ENCODE data around the gene AGT. TPM values are rescaled to one million over a fixed set of nuclear protein-coding genes. Genes with fewer than 3 reads are reported as not detected.

The AGT gene
- polyA plus RNA-seq: 10 to 100 TPM in 1 of 3 donors, 1 to 10 TPM in 2; 7.5 to 21.5 (median 7.6) TPM

DNA sequence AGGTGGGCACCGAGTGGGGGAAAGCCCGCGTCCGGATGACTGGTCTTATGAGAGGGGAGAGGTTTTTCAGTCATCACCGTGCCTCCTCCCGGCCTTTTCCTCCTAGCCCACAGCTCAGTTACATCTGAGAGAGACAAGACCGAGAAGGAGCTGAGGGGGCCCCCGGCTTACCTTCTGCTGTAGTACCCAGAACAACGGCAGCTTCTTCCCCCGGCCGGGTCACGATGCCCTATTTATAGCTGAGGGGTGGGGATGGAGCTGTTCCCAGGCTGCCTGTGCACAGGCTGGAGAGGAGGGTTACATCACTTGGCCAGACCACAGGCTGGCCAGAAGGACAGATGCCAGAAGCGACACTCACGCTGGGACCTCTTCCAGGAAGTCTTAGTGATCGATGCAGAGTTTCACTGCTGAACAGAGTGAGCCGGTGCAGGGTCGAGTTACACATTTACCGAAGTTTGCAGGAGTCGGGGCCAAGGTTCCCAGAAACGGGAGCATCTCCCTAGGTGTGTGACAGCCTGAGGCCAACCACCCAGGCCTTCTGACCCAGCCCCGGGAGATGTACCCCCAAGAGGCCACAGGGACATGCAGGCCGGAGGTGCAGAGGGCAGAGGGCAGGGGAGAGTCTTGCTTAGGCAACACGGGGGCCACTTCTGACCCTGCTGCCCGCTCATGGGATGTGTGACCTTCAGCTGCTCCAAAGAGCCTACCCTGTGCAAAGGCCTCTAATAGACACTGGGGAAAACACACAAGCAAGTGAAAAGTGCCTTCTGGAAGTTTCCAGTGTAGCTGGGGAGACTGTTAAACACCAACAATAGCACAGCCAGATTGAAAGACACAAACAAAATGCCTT is at the start of gene AGT:
Gene AGT, minus strand, starts transcription at position 208 of the 850 bp plus-strand sequence. CDS start 3,299 bp downstream, outside the sequence.
- no peak within 1 kb of the TSS for H3K27ac ChIP-seq (ENCODE audit: low read depth, low read length)
- 21 to 41% (median 26%) methylated on average over 24 of the region's 24 CpGs for WGBS, 3 donors

GRCh38 chr1:230761443-230762167 is 47.7 kb upstream of the AGT start:
- WGBS, 3 donors: 84 to 85% (median 84%) methylated on average over 8 of the region's 8 CpGs
- no peak overlapping the region for H3K27ac ChIP-seq (ENCODE audit: low read depth, low read length)

DNA sequence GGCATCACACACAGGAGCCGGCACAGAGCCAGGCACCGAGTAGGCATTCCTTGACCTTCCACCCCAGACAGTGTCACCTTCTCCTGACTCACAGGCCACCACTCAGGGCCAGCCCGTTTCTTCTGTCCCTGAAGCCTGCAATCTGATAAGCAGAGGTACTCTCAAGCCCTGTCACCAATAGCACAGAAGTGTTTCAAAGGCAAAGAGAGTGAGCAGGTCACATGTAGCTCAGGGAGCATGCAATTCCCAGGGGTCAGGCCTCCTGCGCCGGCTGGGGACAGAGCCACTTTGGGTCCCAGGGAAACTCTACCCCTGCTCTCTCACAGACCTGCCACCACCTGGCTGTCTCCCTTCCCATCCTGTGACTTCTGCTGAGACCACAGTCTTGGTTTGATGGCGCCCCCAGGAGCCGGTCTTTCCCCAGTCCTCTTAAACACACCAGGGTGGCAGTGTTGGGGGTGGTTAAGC is 46.5 kb upstream of the AGT start:
- WGBS, 3 donors: 69 to 78% (median 75%) methylated on average over 7 of the region's 7 CpGs
- H3K27ac ChIP-seq (ENCODE audit: low read depth, low read length): no peak overlapping the region

GRCh38 chr1:230759369-230760065 is 45.6 kb upstream of the AGT start:
- no peak overlapping the region for H3K27ac ChIP-seq (ENCODE audit: low read depth, low read length)
- WGBS, 3 donors: 80 to 93% (median 82%) methylated on average over 7 of the region's 7 CpGs

DNA sequence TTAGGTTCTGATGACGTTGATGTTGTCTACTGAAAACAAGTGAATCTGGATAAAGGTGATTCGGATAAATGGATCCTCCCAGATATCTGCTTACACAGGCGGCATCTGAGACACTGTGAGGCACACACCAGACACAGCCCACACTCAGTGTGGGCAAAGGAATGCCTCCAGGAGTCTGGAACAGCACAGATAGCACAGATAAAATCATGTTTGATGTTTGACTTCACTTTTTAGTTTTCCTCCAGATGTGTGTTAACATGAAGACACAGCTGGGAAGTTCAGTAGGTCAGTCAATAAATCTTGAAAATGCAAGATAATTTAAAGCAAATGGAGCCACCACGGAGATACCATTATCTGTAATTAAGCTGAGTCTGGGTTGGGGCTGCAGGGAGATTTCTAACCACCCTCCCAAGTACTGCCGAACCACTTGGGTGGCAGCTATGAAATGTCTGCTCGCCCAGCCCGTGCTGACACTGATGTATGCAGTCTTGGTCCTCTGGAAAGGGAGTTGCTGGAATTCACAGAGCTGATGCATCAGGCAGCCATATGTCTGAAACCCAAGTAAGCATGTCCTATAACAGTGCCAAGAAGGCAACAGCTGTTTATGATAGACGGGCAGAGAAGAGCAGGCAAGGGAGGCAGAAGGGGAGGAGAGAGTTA is 44.9 kb upstream of the AGT start:
- H3K27ac ChIP-seq (ENCODE audit: low read depth, low read length): no peak overlapping the region
- 50 to 72% (median 60%) methylated on average over 8 of the region's 8 CpGs for WGBS, 3 donors

DNA sequence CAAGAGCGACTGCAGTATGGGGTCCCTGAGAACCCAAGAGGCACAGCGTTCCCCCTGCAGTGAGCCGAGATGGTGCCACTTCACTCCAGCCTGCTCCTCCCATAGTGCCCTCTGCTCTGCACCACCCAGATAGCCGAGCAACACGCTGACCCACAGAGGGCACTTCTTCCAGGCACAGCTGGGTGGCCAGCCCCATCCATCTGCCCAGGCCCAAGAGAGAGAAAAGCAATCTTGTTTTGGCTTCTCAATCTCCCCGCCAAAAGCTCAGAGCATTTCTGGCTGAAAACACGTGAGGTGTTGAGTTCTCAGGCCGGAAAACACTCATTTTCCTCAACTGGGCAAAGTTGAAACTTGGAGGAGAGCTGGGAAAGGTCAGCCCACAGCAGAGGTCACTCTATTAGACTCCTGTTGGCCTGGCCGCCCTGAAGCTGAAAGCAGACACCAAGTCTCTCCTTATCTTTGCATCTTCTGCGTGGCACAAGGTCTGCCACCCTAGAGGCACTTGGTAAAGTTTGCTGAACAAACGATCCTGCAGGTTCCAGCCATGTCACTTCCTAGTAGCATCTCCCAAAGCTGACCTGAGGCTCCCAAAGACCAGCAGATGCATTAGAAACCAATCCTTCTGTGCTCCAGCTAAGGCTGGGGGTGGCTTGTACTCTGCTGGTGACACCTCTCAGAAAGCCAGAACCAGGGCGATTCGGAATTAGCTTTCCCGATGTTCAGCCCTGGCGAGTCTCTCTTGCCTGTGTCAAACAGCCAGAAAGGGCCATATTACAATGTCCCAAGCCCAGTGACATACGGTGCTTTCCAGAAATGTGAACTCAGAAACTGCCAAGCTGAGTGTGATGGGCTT is 44.2 kb upstream of the AGT start:
- 84 to 89% (median 88%) methylated on average over 16 of the region's 16 CpGs for WGBS, 3 donors

GRCh38 chr1:230754796-230755195 is 40.9 kb upstream of the AGT start:
- WGBS, 3 donors: 56 to 74% (median 71%) methylated on average over 3 of the region's 3 CpGs
- no peak overlapping the region for H3K27ac ChIP-seq (ENCODE audit: low read depth, low read length)

More for the DNA sequence above, 44.2 kb upstream of the AGT start:
- no peak overlapping the region for H3K27ac ChIP-seq (ENCODE audit: low read depth, low read length)

DNA sequence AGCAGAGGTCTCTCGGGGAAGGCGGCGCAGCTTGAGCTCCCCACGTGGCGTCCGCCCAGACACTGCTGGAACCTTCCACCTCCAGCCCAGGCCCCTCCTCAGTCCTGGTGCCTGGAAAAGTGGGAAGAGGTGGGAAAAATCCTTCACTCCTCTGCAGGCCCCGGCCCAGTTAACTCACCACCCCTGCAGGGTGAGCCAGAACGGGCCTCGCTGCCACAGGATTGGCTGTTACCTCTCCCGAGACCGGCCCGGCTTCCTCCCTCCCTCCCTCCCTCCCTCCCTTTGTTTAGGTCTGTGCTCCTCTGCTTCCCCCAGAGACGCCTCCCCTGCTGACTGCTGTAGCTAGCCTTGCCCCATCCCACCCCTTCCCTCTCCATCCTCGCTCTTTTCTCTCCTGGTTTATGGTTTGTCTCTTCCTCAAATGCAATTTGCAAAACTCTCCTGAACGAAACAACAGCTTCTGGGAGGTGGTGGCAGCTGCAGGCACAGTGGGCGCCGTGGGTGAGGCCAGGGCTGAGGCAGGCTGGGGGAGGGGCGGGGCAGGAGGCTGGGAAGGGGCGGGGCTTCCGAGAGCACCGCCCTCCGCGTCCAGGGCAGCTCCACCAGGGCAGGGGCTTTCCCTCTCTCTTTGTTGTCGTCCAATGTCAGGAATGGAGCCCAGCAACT is 39.8 kb upstream of the AGT start:
- 26 to 42% (median 37%) methylated on average over 20 to 24 of the region's 24 CpGs for WGBS, 3 donors
- H3K27ac ChIP-seq (ENCODE audit: low read depth, low read length): no peak overlapping the region

GRCh38 chr1:230753191-230753585 is 39.3 kb upstream of the AGT start:
- WGBS, 3 donors: 82 to 86% (median 84%) methylated on average over 5 of the region's 5 CpGs
- no peak overlapping the region for H3K27ac ChIP-seq (ENCODE audit: low read depth, low read length)

GRCh38 chr1:230752407-230752806 is 38.5 kb upstream of the AGT start:
- WGBS, 3 donors: 81 to 89% (median 89%) methylated on average over 6 of the region's 6 CpGs
- H3K27ac ChIP-seq (ENCODE audit: low read depth, low read length): no peak overlapping the region

GRCh38 chr1:230750986-230751625 is 37.2 kb upstream of the AGT start:
- 68 to 75% (median 70%) methylated on average over 6 of the region's 6 CpGs for WGBS, 3 donors
- no peak overlapping the region for H3K27ac ChIP-seq (ENCODE audit: low read depth, low read length)

DNA sequence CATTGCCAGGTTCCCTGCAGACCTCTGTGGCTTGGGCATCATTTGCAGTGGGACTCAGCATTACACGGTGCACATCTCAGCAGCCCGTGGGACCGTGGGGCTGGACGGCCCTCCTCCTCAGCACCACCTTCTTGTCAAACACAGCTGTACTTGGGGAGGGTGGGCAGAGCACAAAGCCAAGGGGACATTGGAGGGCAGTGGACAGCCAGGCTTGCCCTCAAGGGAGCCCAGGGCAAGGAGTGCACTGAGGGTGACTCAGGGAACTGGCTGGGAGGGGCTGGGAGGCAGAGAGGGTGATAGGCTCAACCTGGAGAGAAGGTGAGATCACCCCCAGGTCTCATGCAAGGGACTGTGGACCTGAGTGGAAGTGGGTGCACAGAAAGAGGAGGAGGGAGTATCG is 36.7 kb upstream of the AGT start:
- 76 to 89% (median 83%) methylated on average over 5 of the region's 5 CpGs for WGBS, 3 donors

GRCh38 chr1:230749635-230750034 is 35.7 kb upstream of the AGT start:
- H3K27ac ChIP-seq (ENCODE audit: low read depth, low read length): no peak overlapping the region
- WGBS, 3 donors: 76 to 87% (median 78%) methylated on average over 3 of the region's 3 CpGs

More for the DNA sequence above, 36.7 kb upstream of the AGT start:
- H3K27ac ChIP-seq (ENCODE audit: low read depth, low read length): no peak overlapping the region

- 73 to 88% (median 76%) methylated on average over 12 of the region's 12 CpGs for WGBS, 3 donors
- no peak overlapping the region for H3K27ac ChIP-seq (ENCODE audit: low read depth, low read length)
Observed at GRCh38 chr1:230749150-230749549, 35.2 kb upstream of the AGT start.

- 73 to 84% (median 80%) methylated on average over 16 of the region's 16 CpGs for WGBS, 3 donors
- H3K27ac ChIP-seq (ENCODE audit: low read depth, low read length): no peak overlapping the region
Observed at GRCh38 chr1:230747890-230748800, 34.2 kb upstream of the AGT start.
